ENCODE results near the gene BBX. TPM values are rescaled to one million over a fixed set of nuclear protein-coding genes. Genes with fewer than 3 reads are reported as not detected.
A peak's percentile ranks its signal among the peaks of the same experiment; 100 is the strongest.

BBX gene
- total and polyA plus RNA-seq, 2 of the 4 experiments (the other 2 are of a cell fraction) = 13.6 to 107 TPM

DNA sequence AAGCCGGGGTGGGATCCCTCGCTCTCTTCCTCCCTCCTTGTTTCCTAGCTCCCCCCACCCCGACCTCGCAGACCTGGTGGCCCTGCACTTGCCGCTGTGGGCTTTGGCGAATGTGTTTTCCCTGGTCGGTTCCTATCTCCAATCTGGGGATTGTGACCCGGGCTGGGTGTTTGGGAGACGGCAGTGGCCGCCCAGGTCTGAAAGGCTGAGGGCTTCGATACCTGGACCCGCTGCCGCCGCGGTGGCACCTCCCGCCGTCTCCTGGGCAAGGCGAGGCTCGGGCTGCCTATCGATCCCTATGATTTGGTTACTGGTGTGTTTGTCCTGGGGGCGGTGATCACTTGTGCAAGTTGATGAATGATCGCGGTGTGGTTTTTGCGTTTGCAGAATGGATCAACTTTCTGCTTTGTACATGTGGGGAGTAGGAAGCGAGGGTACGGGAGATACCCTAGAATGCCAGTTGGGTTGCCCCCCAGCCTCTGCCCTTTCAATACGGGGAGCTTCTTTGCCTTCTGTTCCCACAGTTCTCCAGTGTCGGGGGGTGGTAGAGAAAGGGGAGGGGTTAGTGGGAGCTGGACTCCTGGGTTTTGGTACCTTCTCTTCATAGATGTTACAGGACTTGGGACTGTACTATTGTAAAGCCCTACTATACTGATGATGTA is 3.0 kb downstream of the BBX start:
- Histone ChIP-seq H3K18ac (ENCODE audit: low read depth, low read length) (peak overlapping the region; percentile 58), H3K4ac (ENCODE audit: low read depth, low read length) (peak overlapping the region; percentile 66), H3K4me3 (ENCODE audit: insufficient read depth, low read depth, low read length) (peak overlapping the region; percentile 87), H2BK15ac (ENCODE audit: low read depth, low read length) (peak overlapping the region; percentile 60; the same call in 1 of the 3 replicates), H2BK120ac (ENCODE audit: low read depth, low read length) (peak overlapping the region; percentile 57), H3K4me1 (ENCODE audit: control insufficient read depth, insufficient read depth, low read length) (no peaks in the 10 kb centered on the region), H3K27ac (ENCODE audit: insufficient read depth, low read length) (peak overlapping the region; percentile 76), H3K4me2 (ENCODE audit: low read depth, low read length) (peak overlapping the region; percentile 90), H2AFZ (replicated peaks; ENCODE audit: low read length, poor library complexity) (peak overlapping the region; percentile 97), H3K36me3 (ENCODE audit: control insufficient read depth, insufficient read depth, low read length) (no peaks in the 10 kb centered on the region; the same call in 1 of the 2 replicates), H4K8ac (ENCODE audit: low read depth in 2 of 2, low read length in 2 of 2) (peak overlapping the region; percentile 66 to 97), H2AK9ac (replicated peaks; ENCODE audit: low read depth, low read length, poor library complexity) (peak overlapping the region; percentile 92), H3K14ac (replicated peaks; ENCODE audit: low read depth, low read length) (peak overlapping the region; percentile 73), H3K79me1 (ENCODE audit: low read depth in 1 of 2, low read length in 2 of 2) (peaks cover 16 to 30% of the 10 kb centered on the region in 2 experiments), H3K9me1 (ENCODE audit: insufficient read depth, low read length) (no peaks in the 10 kb centered on the region), H2AK5ac (ENCODE audit: low read depth, low read length) (peak overlapping the region; percentile 39; the same call in 1 of the 2 replicates), H2BK5ac (ENCODE audit: low read depth, low read length, poor library complexity, severe bottlenecking) (peak overlapping the region; percentile 64), H3K9me3 (ENCODE audit: control insufficient read depth, insufficient read depth, low read length) (no peaks in the 10 kb centered on the region), H4K5ac (ENCODE audit: low read depth, low read length) (peak overlapping the region; percentile 68; the same call in 1 of the 2 replicates), H3K56ac (ENCODE audit: extremely low read depth, insufficient read depth, low read length) (peak overlapping the region; percentile 71), H4K91ac (ENCODE audit: insufficient read depth, low read depth, low read length) (peak overlapping the region; percentile 59), H3K9ac (ENCODE audit: low read depth, low read length) (peak overlapping the region; percentile 78), H2BK20ac (ENCODE audit: low read depth, low read length) (no peak overlapping the region), H4K20me1 (ENCODE audit: insufficient read depth, low read length) (peaks cover 4% of the 10 kb centered on the region; the same call in 1 of the 2 replicates), H3K23ac (ENCODE audit: low read depth, low read length) (peak overlapping the region; percentile 97), H3K27me3 (ENCODE audit: control insufficient read depth, insufficient read depth, low read length) (no peaks in the 10 kb centered on the region)
- ChIA-PET CTCF (no interaction called here), POLR2A (ENCODE audit: unreplicated experiment) (no interaction called here)
- dilution Hi-C loops (cut with HindIII; ENCODE audit: low sequenced_read_pairs, unreplicated experiment) (no loop called here), intact Hi-C loops (cut with micrococcal nuclease) (loop anchor here (1.0 kb wide), 2 partner anchors 96 to 284 kb away; no protein-coding TSS in a partner anchor), in situ Hi-C loops (cut with MboI; ENCODE audit: low sequenced_read_pairs) (no loop called here)
- DNase-seq (no peak), ATAC-seq (ENCODE audit: low read depth) (no peak)
- BruUV-seq (replicated peaks) = no TSS peak
- 0% methylated on average over 2 of the region's 28 CpGs; no CpG with 5 or more reads in 1 of the 2 experiments for WGBS, 2 experiments (ENCODE audit: extremely low coverage in 2 of 2, insufficient read length in 1 of 2)
- TF ChIP-seq CEBPB (IDR thresholded peaks at IDR 0.05; ENCODE audit: low read depth, low read length) = no peak
- TF ChIP-seq, protein P1, sequence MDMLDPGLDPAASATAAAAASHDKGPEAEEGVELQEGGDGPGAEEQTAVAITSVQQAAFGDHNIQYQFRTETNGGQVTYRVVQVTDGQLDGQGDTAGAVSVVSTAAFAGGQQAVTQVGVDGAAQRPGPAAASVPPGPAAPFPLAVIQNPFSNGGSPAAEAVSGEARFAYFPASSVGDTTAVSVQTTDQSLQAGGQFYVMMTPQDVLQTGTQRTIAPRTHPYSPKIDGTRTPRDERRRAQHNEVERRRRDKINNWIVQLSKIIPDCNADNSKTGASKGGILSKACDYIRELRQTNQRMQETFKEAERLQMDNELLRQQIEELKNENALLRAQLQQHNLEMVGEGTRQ (IDR thresholded peaks at IDR 0.05; ENCODE audit: low read depth, low read length) = no peak
- TF ChIP-seq MAFK (IDR thresholded peaks at IDR 0.05; ENCODE audit: low read depth, low read length) = no peak
- no peak for TF ChIP-seq RCOR1 (IDR thresholded peaks at IDR 0.05; ENCODE audit: insufficient replicate concordance, low read length)
- TF ChIP-seq MXI1 (IDR thresholded peaks at IDR 0.05; ENCODE audit: borderline replicate concordance, low read depth, low read length) = no peak
- no peak for TF ChIP-seq NFE2L2 (IDR thresholded peaks at IDR 0.05; ENCODE audit: low read depth, low read length)
- no peak for TF ChIP-seq FOS (IDR thresholded peaks at IDR 0.05; ENCODE audit: low read depth, low read length)
- no peak for TF ChIP-seq BHLHE40 (IDR thresholded peaks at IDR 0.05; ENCODE audit: low read depth, low read length)
- TF ChIP-seq, protein P2, sequence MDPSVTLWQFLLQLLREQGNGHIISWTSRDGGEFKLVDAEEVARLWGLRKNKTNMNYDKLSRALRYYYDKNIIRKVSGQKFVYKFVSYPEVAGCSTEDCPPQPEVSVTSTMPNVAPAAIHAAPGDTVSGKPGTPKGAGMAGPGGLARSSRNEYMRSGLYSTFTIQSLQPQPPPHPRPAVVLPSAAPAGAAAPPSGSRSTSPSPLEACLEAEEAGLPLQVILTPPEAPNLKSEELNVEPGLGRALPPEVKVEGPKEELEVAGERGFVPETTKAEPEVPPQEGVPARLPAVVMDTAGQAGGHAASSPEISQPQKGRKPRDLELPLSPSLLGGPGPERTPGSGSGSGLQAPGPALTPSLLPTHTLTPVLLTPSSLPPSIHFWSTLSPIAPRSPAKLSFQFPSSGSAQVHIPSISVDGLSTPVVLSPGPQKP (IDR thresholded peaks at IDR 0.05; ENCODE audit: borderline replicate concordance, low read depth, low read length) = no peak
- no peak for TF ChIP-seq POLR2A (IDR thresholded peaks at IDR 0.05; ENCODE audit: low read depth, low read length)
- TF ChIP-seq MAZ (IDR thresholded peaks at IDR 0.05; ENCODE audit: borderline replicate concordance, low read depth, low read length) = no peak; the same call in 1 of the 2 replicates
- no peak for TF ChIP-seq SMC3 (IDR thresholded peaks at IDR 0.05; ENCODE audit: low read depth, low read length)
- no peak for TF ChIP-seq RFX5 (IDR thresholded peaks at IDR 0.05; ENCODE audit: low read depth, low read length)
- TF ChIP-seq, protein P3, sequence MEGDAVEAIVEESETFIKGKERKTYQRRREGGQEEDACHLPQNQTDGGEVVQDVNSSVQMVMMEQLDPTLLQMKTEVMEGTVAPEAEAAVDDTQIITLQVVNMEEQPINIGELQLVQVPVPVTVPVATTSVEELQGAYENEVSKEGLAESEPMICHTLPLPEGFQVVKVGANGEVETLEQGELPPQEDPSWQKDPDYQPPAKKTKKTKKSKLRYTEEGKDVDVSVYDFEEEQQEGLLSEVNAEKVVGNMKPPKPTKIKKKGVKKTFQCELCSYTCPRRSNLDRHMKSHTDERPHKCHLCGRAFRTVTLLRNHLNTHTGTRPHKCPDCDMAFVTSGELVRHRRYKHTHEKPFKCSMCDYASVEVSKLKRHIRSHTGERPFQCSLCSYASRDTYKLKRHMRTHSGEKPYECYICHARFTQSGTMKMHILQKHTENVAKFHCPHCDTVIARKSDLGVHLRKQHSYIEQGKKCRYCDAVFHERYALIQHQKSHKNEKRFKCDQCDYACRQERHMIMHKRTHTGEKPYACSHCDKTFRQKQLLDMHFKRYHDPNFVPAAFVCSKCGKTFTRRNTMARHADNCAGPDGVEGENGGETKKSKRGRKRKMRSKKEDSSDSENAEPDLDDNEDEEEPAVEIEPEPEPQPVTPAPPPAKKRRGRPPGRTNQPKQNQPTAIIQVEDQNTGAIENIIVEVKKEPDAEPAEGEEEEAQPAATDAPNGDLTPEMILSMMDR (conservative IDR thresholded peaks at IDR 0.05; ENCODE audit: low read depth, low read length) = no peak
- TF ChIP-seq RAD21 (IDR thresholded peaks at IDR 0.05; ENCODE audit: low read length) = no peak

All from IMR-90 (cell line).